Epidermal melanocyte (primary cell): Measurements from ENCODE around the gene CERT1.
"Not testable (repeated sequence)": the region's sequence is repeated elsewhere in the genome, so short reads cannot be mapped to it uniquely, and the experiment has no call there.

Experiments
- DNase-seq: peaks from one replicate; pipeline ENCODE4 v3.0.0; 2011; ENCODE audit warnings: low spot score; ENCODE audit not compliant: insufficient read length

Gene CERT1

GRCh38 chr5:75511435-75512382, at the start of gene CERT1, which contains the start of gene POLK:
CERT1 (minus strand) TSS chr5:75511629; CDS start chr5:75511207, 422 bp downstream.
POLK (plus strand) TSS chr5:75511891.
- DNase-seq: peak; percentile 95

- DNase-seq: not testable (repeated sequence)
These were observed 49.2 kb upstream of the CERT1 start for GRCh38 chr5:75560655-75561054.

- no peak for DNase-seq
These were observed 47.7 kb upstream of the CERT1 start for GRCh38 chr5:75558981-75559632.

GRCh38 chr5:75558221-75558620, 46.8 kb upstream of the CERT1 start:
- no peak for DNase-seq

GRCh38 chr5:75553358-75553757, 41.9 kb upstream of the CERT1 start:
- no peak for DNase-seq

DNA sequence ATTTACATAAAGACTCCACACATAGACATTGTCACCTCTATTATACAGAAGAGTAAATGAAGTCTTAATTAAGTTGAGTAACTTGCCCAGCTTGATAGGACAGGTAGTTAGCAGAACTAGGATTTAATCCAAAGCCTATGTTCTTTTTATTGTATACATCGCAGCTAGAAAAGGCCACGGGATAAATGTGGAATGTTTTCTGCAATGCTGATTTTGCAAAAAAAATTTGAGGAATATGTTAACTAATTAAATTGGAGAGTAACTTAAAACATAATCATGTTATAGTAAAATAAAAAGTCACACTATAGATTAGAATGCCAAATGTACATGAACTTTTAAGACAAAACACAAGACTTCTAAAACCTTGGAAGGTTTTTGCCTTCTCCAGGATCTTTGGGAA, 41.3 kb upstream of the CERT1 start:
- DNase-seq: no peak

- no peak for DNase-seq
These were observed 40.0 kb upstream of the CERT1 start for GRCh38 chr5:75551471-75551870.

DNA sequence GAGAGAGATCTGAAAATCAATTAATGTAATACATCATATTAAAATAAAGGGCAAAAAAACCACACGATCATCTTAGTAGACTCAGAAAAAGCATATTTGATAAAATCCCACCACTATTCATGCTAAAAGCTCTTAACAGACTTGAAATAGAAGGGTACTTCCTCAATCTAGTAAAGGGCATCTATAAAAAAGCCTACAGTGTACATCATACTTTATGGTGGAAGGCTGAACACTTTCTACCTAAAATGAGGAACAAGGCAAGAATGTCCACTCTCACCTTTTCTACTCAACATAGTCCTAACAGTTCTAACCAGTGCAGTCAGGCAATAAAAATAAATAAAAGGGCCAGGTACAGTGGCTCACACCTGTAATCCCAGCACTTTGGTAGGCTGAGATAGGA, 39.2 kb upstream of the CERT1 start:
- no peak for DNase-seq

DNA sequence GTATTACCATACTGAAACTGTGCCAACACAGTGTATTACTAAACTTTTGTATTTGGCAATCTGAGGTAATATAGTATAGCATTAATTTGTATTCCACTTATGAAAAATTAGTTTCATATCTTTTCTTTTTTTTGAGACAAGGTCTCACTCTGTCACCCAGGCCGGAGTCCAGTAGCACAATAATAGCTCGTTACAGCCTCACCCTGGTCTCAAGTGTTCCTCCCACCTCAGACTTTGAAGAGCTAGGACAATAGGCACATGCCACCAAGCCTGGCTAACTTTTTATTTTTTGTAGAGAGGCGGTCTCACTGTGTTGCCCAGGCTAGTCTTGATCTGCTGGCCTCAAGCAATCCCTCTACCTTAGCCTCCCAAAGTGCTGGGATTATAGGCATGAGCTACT, 36.4 kb upstream of the CERT1 start:
- no peak for DNase-seq

DNA sequence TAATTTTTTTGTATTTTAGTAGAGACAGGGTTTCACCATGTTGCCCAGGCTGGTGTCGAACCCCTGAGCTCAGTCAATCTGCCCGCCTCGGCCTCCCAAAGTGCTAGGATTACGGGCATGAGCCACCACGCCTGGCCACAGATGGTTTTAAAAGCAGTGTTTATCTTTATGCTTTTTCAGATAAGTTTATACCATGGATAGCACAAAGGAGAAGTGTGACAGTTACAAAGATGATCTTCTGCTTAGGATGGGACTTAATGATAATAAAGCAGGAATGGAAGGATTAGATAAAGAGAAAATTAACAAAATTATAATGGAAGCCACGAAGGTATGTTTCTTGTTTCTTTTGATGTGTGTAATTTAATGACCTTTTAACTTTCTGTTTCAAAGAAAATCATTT, 35.4 kb upstream of the CERT1 start:
- DNase-seq: no peak

DNA sequence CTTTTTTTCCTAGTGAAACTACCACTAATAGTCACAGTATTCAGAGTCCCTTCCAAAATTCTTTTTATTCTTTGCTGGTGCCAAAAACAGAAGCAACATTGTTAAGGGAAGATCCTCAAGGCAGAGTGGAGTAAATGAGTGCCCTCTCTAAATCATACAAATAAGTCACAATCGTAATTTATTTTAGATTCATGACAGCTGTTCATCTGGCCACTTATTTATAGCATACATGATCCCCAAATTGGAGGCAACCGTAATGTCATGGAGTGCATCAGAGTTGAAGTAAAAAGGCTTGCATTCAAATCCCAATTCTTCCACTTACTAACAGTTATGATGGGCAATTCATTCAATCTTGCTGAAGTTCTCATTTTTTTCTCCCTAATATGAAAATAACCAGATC, 33.7 kb upstream of the CERT1 start:
- DNase-seq: no peak

GRCh38 chr5:75538211-75538610, 26.8 kb upstream of the CERT1 start:
- no peak for DNase-seq

DNA sequence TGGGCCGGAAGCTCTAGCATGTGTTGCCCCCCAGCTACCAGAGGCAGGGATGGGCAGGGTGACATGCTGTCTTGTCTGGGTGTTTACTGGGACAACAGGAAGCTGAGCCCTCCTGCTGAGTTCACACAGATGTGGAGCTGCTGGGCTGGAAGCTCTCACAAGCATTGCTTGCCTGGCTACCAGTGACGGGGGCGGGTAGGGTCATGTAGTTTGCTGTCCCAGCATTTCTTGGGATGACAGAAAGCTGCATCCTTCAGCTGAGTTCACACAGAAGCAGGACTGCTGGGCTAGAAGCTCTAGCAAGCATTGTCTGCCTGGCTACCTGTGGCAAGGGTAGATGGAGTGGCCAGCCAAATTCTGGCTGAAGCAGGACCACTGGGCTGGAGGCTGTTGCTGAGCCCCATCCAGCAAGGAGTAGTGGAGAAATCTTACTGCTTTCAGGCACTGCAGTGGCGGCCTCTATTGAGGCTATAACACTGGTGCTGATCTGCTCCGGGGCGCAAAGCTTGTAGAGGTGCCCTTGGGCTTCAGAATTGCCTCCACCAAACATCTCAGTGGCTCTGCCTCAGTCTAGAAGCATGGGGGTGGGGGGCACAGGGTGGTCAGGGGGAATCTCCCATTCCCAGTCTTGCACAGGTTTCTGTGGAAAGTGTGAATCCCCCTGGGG, 25.4 kb upstream of the CERT1 start:
- DNase-seq: no peak

DNA sequence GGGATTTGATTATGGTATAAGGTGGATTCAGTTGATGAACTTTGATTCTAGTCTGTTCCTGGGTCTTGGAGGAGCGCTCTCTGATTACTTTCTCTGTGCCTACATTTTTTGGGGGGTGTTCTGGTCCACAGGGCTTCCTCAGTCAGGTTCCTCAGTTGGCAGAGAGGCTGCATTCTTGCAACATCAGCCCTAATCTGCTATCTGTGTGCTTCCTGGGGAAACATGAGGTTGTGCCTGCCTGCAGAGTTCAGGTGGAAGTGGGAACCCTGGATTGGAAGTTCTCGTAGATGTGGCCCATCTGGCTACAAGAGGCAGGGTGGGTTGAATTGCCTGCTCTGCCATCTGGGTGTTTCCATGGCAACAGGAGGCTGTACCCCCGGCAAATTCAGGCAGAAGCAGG, 24.7 kb upstream of the CERT1 start:
- no peak for DNase-seq

- DNase-seq: no peak
These were observed 23.3 kb upstream of the CERT1 start for GRCh38 chr5:75534734-75535133.

GRCh38 chr5:75533716-75534115, 22.3 kb upstream of the CERT1 start:
- DNase-seq: not testable (repeated sequence)

- no peak for DNase-seq
These were observed 20.8 kb upstream of the CERT1 start for GRCh38 chr5:75532190-75532589.

DNA sequence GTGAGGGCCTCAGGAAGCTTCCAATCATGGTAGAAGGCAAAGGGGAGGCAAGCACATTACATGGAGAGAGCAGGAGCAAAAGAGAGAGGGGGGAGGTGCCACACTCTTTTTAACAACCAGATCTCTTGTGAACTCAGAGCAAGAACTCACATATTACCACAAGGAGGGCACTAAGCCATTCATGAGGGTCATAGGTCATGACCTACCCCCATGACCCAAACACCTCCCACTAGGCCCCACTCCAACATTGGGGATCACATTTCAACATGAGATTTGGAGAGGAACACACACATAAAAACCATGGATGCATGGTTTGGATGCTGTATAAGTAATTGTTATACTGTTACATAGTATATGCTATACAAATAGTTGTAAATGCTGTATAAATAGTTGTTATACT, 17.8 kb upstream of the CERT1 start:
- no peak for DNase-seq

GRCh38 chr5:75526070-75526469, 14.6 kb upstream of the CERT1 start:
- no peak for DNase-seq

GRCh38 chr5:75525344-75525743, 13.9 kb upstream of the CERT1 start:
- DNase-seq: no peak

GRCh38 chr5:75524591-75524990, 13.2 kb upstream of the CERT1 start:
- DNase-seq: peak; percentile 36

DNA sequence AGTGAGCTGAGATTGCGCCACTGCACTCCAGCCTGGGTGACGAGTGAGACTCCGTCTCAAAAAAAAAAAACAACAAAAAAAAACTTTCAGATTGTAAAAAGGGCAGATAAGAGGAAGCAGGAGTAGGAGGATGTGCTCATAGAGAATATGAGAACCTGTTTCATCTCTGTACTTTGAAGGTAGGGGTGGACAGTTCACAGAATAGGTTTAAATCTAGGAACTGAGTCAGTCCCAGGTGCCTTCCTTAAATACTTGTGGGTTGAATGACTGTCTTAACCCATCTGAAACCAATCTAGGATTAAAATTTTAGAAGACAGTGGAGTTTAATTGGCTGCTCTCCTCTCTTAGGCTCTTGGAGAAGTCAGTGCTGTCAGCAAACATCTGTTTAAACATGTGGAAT, 12.6 kb upstream of the CERT1 start:
- no peak for DNase-seq
